Measurements from ENCODE around the gene PDE1A.

PDE1A gene

DNA sequence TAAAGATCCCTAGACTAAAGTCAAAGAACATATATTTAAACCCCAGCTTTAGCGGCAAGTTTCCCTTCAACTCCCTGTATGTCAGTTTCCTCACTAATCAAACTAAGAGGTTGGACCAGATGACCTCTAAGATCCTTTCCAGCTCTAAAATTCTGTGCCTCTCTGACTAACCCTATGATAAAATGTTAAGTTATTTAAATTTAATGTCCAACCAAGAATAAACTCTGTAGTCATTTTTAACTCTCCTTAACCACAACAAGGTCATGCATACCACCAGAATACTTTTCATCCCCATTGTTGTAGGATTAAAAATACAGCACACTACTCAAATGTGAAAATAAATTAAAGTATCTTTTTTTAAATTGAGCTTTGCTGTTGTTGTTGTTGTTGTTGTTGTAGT, 5.2 kb upstream of the PDE1A start:
- no peak for DNase-seq (ENCODE audit: low spot score)
- TF ChIP-seq, protein P1, sequence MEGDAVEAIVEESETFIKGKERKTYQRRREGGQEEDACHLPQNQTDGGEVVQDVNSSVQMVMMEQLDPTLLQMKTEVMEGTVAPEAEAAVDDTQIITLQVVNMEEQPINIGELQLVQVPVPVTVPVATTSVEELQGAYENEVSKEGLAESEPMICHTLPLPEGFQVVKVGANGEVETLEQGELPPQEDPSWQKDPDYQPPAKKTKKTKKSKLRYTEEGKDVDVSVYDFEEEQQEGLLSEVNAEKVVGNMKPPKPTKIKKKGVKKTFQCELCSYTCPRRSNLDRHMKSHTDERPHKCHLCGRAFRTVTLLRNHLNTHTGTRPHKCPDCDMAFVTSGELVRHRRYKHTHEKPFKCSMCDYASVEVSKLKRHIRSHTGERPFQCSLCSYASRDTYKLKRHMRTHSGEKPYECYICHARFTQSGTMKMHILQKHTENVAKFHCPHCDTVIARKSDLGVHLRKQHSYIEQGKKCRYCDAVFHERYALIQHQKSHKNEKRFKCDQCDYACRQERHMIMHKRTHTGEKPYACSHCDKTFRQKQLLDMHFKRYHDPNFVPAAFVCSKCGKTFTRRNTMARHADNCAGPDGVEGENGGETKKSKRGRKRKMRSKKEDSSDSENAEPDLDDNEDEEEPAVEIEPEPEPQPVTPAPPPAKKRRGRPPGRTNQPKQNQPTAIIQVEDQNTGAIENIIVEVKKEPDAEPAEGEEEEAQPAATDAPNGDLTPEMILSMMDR (IDR thresholded peaks at IDR 0.05; ENCODE audit: extremely low read depth, missing control alignments): no peak

DNA sequence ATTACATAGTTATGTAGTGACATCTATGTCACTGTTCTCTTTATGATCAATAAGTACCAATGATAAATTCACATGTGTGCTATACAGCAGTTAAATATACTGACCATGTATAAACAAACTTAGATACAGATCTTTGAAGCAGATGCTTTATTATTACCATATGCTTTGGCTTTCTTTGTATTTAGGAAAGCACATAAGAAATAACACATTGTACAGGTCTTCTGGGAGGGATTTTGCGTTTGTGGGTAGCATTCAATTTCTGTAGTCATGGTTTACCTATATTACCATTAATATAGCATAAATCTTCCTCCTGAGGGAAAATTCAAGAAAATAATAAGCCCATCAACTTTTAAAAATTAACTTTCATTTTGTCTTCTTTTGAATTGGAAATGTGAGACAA, 1.6 kb upstream of the PDE1A start:
- DNase-seq (ENCODE audit: low spot score): no peak
- TF ChIP-seq, protein P1 (IDR thresholded peaks at IDR 0.05; ENCODE audit: extremely low read depth, missing control alignments): no peak

DNA sequence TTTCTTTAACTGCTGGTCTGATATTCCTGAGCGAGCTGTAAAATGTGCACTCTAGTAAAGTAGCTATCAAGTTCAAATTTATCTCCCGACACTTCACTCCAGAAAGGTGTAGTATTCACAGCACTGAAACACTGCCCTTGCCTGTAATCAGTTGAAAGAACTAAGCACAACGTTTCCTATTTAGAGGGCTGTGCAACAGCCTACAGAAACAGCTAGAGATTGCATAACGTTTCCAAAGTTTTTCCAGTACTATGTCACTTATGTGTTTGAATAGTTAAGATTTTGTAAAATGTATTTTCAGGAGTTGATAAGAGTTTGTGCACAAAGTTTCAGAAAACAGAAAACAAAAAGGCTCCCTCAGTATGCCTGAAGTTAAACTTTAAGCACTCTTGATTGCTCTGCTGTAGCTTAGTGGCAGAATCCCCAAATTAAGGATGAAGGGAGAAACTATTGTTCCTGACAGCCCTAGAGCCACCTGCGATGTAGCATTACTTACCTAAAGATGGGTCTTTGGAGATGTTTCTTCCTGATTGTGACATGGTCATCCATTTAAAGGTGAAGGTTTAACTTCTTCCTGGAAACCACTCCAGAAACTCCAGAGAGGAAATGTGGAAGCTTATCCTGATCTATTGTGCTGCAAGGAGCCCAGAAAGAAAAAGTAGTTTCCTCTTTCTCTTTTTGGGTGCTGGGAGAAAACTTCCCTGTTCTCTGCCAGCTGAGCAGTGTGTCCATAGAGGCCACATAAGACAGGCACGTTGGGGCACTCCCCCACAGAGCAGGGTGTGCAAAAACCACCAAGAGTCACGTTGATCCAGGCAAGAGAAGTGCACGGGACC, 536 bp downstream of the PDE1A start:
- DNase-seq (ENCODE audit: low spot score): no peak

DNA sequence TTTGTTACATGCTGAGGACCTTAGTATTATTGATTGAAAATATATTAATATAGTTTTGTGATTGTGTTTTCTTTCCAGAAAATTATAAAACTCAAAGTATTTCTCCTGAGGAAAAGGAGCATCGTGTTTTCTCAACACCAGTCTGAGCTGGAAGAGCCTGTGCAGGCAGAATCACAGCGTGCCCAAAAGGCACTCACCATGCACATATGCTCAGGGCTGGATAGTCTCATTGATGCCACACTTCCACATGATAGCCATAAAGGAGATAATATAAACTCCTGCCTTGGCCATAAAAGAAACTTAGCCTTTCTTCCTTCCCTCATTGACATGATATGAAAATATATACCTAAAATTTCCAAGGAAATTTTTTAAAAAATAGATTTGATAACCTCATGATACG, 4.0 kb downstream of the PDE1A start:
- TF ChIP-seq, protein P1 (IDR thresholded peaks at IDR 0.05; ENCODE audit: extremely low read depth, missing control alignments): no peak
- DNase-seq (ENCODE audit: low spot score): no peak

More for the DNA sequence above, 536 bp downstream of the PDE1A start:
- TF ChIP-seq, protein P1 (IDR thresholded peaks at IDR 0.05; ENCODE audit: extremely low read depth, missing control alignments): no peak

DNA sequence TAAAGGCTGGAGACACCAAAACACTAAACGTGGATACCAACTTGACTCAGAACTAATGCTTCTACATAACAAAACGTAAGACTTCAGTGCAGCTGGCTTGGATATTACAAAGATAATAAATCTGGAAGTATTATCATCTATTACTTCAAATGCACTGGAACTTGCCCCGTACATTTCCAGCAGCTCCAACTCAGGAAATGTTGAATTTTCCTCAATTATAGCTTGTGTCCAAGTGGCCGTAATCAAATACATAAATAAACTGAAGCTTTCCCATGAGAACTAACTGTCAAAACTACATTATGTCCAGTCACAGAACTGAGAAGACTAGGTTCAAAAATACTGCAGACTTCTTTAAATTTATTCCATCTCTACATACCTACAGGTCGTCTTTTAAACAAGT, 6.2 kb downstream of the PDE1A start:
- TF ChIP-seq, protein P1 (IDR thresholded peaks at IDR 0.05; ENCODE audit: extremely low read depth, missing control alignments): no peak
- no peak for DNase-seq (ENCODE audit: low spot score)

DNA sequence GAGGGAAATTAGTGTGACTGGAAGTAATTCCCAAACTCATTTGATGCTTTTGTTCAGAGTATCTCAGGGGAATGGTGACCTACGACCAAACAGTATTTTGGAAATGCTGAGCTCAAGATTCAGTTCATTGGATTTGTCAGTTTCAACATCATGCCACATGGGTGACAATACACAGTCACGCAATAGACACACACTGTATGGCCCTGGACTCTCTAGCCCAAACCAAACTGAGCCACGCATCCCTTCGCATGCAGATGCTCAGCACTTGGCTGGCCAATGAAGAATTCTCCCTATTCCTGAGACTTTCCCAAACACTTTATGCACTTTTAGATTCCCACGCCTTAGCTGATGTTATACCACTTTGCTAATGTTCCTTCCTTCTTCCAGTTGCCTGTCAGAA, 10.0 kb downstream of the PDE1A start:
- DNase-seq (ENCODE audit: low spot score): no peak
- TF ChIP-seq, protein P1 (IDR thresholded peaks at IDR 0.05; ENCODE audit: extremely low read depth, missing control alignments): no peak

DNA sequence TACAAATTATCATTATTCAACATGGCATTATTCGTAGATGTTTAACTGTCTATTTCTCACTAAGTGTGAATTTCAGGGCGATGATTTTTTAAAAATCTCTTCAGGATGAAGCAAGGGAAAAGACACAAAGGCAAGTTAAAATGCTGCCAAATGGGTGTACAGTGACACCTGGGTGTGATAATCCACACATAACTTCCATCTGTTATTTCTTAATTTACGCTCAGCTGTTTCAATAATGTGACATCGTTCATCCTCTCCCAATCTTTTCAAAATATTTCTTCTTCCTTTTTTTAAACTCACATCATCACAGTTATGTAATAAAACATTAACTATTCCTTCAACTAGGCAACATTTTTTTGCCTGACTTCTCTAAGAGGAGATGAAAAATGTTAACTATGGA, 10.6 kb downstream of the PDE1A start:
- TF ChIP-seq, protein P1 (IDR thresholded peaks at IDR 0.05; ENCODE audit: extremely low read depth, missing control alignments): no peak
- DNase-seq (ENCODE audit: low spot score): no peak
